Activated T-helper 9 cell treated with anti-CD3 and anti-CD28 coated beads, Interleukin-2, amount 50 U/mL, for 16 hours (primary cell): ENCODE data around the gene FOXP1.

Source experiments
- DNase-seq: peaks from one replicate; pipeline ENCODE4 v3.0.0-alpha.2; 2020; ENCODE audit warnings: low read depth

Gene FOXP1

GRCh38 chr3:71210257-71211007, 373.1 kb downstream of the FOXP1 start:
- no peak for DNase-seq

GRCh38 chr3:71208211-71209095, 375.1 kb downstream of the FOXP1 start:
- no peak for DNase-seq

- DNase-seq, result no peak
Observed at GRCh38 chr3:71207632-71208031, 375.9 kb downstream of the FOXP1 start.

GRCh38 chr3:71206305-71207165, 377.0 kb downstream of the FOXP1 start:
- DNase-seq, result no peak

GRCh38 chr3:71203727-71204488, 379.6 kb downstream of the FOXP1 start:
- DNase-seq, result no peak

GRCh38 chr3:71202848-71203533, 380.5 kb downstream of the FOXP1 start:
- no peak for DNase-seq

GRCh38 chr3:71201939-71202338, 381.6 kb downstream of the FOXP1 start:
- no peak for DNase-seq

GRCh38 chr3:71197841-71198565, 385.5 kb downstream of the FOXP1 start:
- DNase-seq, result no peak

GRCh38 chr3:71195492-71195891, 388.0 kb downstream of the FOXP1 start:
- DNase-seq, result no peak

GRCh38 chr3:71194785-71195184, 388.7 kb downstream of the FOXP1 start:
- DNase-seq, result no peak

GRCh38 chr3:71191031-71191482, 392.5 kb downstream of the FOXP1 start:
- no peak for DNase-seq

GRCh38 chr3:71189480-71189879, 394.0 kb downstream of the FOXP1 start:
- no peak for DNase-seq

- DNase-seq, result no peak
Observed at GRCh38 chr3:71187715-71188114, 395.8 kb downstream of the FOXP1 start.

GRCh38 chr3:71186801-71187200, 396.7 kb downstream of the FOXP1 start:
- no peak for DNase-seq

- DNase-seq, result no peak
Observed at GRCh38 chr3:71185733-71186455, 397.6 kb downstream of the FOXP1 start.

GRCh38 chr3:71184252-71184651, 399.3 kb downstream of the FOXP1 start:
- DNase-seq, result no peak

- no peak for DNase-seq
Observed at GRCh38 chr3:71183549-71183948, 400.0 kb downstream of the FOXP1 start.

GRCh38 chr3:71180524-71180923, 403.0 kb downstream of the FOXP1 start:
- no peak for DNase-seq

- no peak for DNase-seq
Observed at GRCh38 chr3:71177375-71177774, 406.2 kb downstream of the FOXP1 start.
